Measurements from ENCODE around the gene TTC9B. TPM values are rescaled to one million over a fixed set of nuclear protein-coding genes. Genes with fewer than 3 reads are reported as not detected.
A peak's percentile ranks its signal among the peaks of the same experiment; 100 is the strongest.

TTC9B gene
- 37.5 TPM for total RNA-seq

GRCh38 chr19:40217934-40218890 lies at the start of gene TTC9B:
Gene TTC9B (minus strand): TSS chr19:40218384. CDS start chr19:40218381, 3 bp downstream.
- FAIRE-seq (no peak), DNase-seq (ENCODE audit: low spot score in 2 of 2) (peak; percentile 76 to 87)

GRCh38 chr19:40267601-40267997 lies 49.4 kb upstream of the TTC9B start:
- DNase-seq (ENCODE audit: low spot score in 2 of 2) = no peak
- no peak for FAIRE-seq

- no peak for FAIRE-seq
These were observed 48.9 kb upstream of the TTC9B start for GRCh38 chr19:40266912-40267600.

GRCh38 chr19:40266119-40266518 lies 47.9 kb upstream of the TTC9B start:
- no peak for DNase-seq (ENCODE audit: low spot score in 2 of 2)
- FAIRE-seq = no peak

More at GRCh38 chr19:40266912-40267600, 48.9 kb upstream of the TTC9B start:
- DNase-seq (ENCODE audit: low spot score in 2 of 2) = no peak

- no peak for FAIRE-seq
- no peak for DNase-seq (ENCODE audit: low spot score in 2 of 2)
These were observed 47.5 kb upstream of the TTC9B start for GRCh38 chr19:40265763-40266099.

- no peak for DNase-seq (ENCODE audit: low spot score in 2 of 2)
- no peak for FAIRE-seq
These were observed 47.0 kb upstream of the TTC9B start for GRCh38 chr19:40265055-40265762.

- FAIRE-seq (no peak), DNase-seq (ENCODE audit: low spot score in 2 of 2) (no peak)
These were observed 46.3 kb upstream of the TTC9B start for GRCh38 chr19:40264314-40265054.

GRCh38 chr19:40263440-40264313 lies 45.5 kb upstream of the TTC9B start:
- FAIRE-seq (no peak), DNase-seq (ENCODE audit: low spot score in 2 of 2) (no peak)

- FAIRE-seq = no peak
These were observed 44.2 kb upstream of the TTC9B start for GRCh38 chr19:40262422-40262821.

GRCh38 chr19:40261631-40262030 lies 43.4 kb upstream of the TTC9B start:
- FAIRE-seq (no peak), DNase-seq (ENCODE audit: low spot score in 2 of 2) (no peak)

More at GRCh38 chr19:40262422-40262821, 44.2 kb upstream of the TTC9B start:
- no peak for DNase-seq (ENCODE audit: low spot score in 2 of 2)

- DNase-seq (ENCODE audit: low spot score in 2 of 2) (no peak), FAIRE-seq (no peak)
These were observed 38.9 kb upstream of the TTC9B start for GRCh38 chr19:40257096-40257517.

GRCh38 chr19:40256512-40256911 lies 38.3 kb upstream of the TTC9B start:
- FAIRE-seq (no peak), DNase-seq (ENCODE audit: low spot score in 2 of 2) (no peak)

GRCh38 chr19:40255619-40256166 lies 37.5 kb upstream of the TTC9B start:
- FAIRE-seq = no peak
- DNase-seq (ENCODE audit: low spot score in 2 of 2) = no peak

GRCh38 chr19:40254714-40255418 lies 36.7 kb upstream of the TTC9B start:
- no peak for FAIRE-seq

GRCh38 chr19:40253611-40254092 lies 35.5 kb upstream of the TTC9B start:
- DNase-seq (ENCODE audit: low spot score in 2 of 2) (no peak), FAIRE-seq (no peak)

More at GRCh38 chr19:40254714-40255418, 36.7 kb upstream of the TTC9B start:
- no peak for DNase-seq (ENCODE audit: low spot score in 2 of 2)

GRCh38 chr19:40252395-40252794 lies 34.2 kb upstream of the TTC9B start:
- no peak for DNase-seq (ENCODE audit: low spot score in 2 of 2)
- no peak for FAIRE-seq

GRCh38 chr19:40251991-40252390 lies 33.8 kb upstream of the TTC9B start:
- no peak for DNase-seq (ENCODE audit: low spot score in 2 of 2)
- no peak for FAIRE-seq

- no peak for FAIRE-seq
- no peak for DNase-seq (ENCODE audit: low spot score in 2 of 2)
These were observed 33.1 kb upstream of the TTC9B start for GRCh38 chr19:40251244-40251643.

Data from frontal cortex (tissue), 4 donors.